Ovary (tissue), 9 donors: ENCODE measurements around the gene RSPH1. TPM values are rescaled to one million over a fixed set of nuclear protein-coding genes. Genes with fewer than 3 reads are reported as not detected.

Experiments
- DNase-seq, 5 donors: peaks; one replicate each; pipeline ENCODE4 v3.0.0-alpha.2; 2019 to 2020
- H3K27ac ChIP-seq, 2 donors: fragments of 200-600 bp; one replicate each; pipeline versions ENCODE4 v1.5.1 to v1.8.0; 2019 to 2022
- H3K27me3 ChIP-seq: fragments of 200-600 bp; one replicate; pipeline ENCODE4 v1.8.0; 2022
- H3K36me3 ChIP-seq: fragments of 200-600 bp; sonication (generic); one replicate; pipeline ENCODE4 v1.5.1; 2019
- H3K4me1 ChIP-seq: one replicate; pipeline ENCODE4 v1.8.1; 2013; ENCODE audit warnings: mild to moderate bottlenecking, moderate library complexity; ENCODE audit not compliant: insufficient read depth
- H3K4me3 ChIP-seq: fragments of 200-600 bp; sonication (generic); one replicate; pipeline ENCODE4 v1.5.1; 2017
- H3K9me3 ChIP-seq, 2 donors: fragments of 200-600 bp in 1 of 2; sonication (generic) in 1 of 2; one replicate each; pipeline versions ENCODE4 v1.5.1 to v1.8.1; 2013 to 2019; ENCODE audit warnings: mild to moderate bottlenecking in 1 of 2, moderate library complexity in 1 of 2
- CTCF ChIP-seq, 3 donors: fragments of 450-650 bp in 2 of 3; fragments of 200-600 bp in 1 of 3; IDR thresholded peaks; one replicate each; pipeline versions ENCODE4 v1.5.1 to v1.8.0; 2016 to 2022; ENCODE audit warnings: antibody characterized with exemption in 3 of 3, mild to moderate bottlenecking in 1 of 3
- EP300 ChIP-seq: sonication (generic); formaldehyde crosslinking; IDR thresholded peaks from one replicate; pipeline ENCODE4 v1.6.1; 2017; ENCODE audit warnings: antibody characterized with exemption
- POLR2A ChIP-seq: fragments of 450-650 bp; IDR thresholded peaks from one replicate; pipeline ENCODE4 v1.6.1; 2017; ENCODE audit warnings: antibody characterized with exemption, mild to moderate bottlenecking, moderate library complexity
- WGBS, 3 donors: extraction: QIAGEN DNeasy Blood & Tissue Kit in 1 of 3; methylation state at CpG; one replicate each; pipeline versions ENCODE4 v1.1.5 to v1.1.7; 2013 to 2017; 5-methylcytosine and 5-hydroxymethylcytosine counted together
- intact Hi-C, 4 donors: fragments of 100-400 bp; cut with DNase I; formaldehyde crosslinking; loops; one replicate each; pipeline versions ENCODE4 v1.11.0 to v1.15.1; 2022 to 2023
- polyA plus RNA-seq, 2 donors: library from polyadenylated mRNA; stranded (reverse); fragments of 200-250 nt in 1 of 2; fragments of 350-450 nt in 1 of 2; fragmentation: Illumina TruSeq in 1 of 2; extraction: RNeasy Lipid Tissue Mini Kit (QIAGEN cat#74804) in 1 of 2; gene quantifications; one replicate each; pipeline ENCODE4 v1.2.3, GENCODE V29; 2013 to 2014
- total RNA-seq, 7 donors: library from RNA; depleted of rRNA in 2 of 7; stranded (reverse); fragments of >200 nt in 2 of 7; fragmentation: NEBNext Ultra II Directional in 3 of 7; extraction: Animal tissue kit (Norgen Biotek cat#: 25700) in 3 of 7; gene quantifications; one replicate each; pipeline versions ENCODE4 v1.1.0 to v1.2.4, GENCODE V29; 2016 to 2023
- donor health status: DM: no; HTN: no; CAD: no; lungs with moderate emphysema.
- donor health status: DM: no; HTN: no; CAD: no.
- donor health status: Bipolar disorder and iron deficiency.
- donor health status: DM: yes; HTN: yes; CAD: no.
- donor health status: DM: no; HTN: no; CAD: no.
- donor health status: DM: yes; HTN: yes; CAD: no.

The RSPH1 gene
- total and polyA plus RNA-seq, 9 donors, result 0.76 to 37.5 (median 2.5) TPM

GRCh38 chr21:42474043-42474831 lies 21.8 kb downstream of the RSPH1 start:
- intact Hi-C loops, result loop anchor here in 1 of 4 donors (5.0 kb wide), 1 partner anchor 52 kb away; no protein-coding TSS in a partner anchor
- no peak for DNase-seq
- WGBS, 3 donors, result 79 to 81% (median 80%) methylated on average over 14 of the region's 14 CpGs
- Histone ChIP-seq H3K4me3 (no peak overlapping the region), H3K27ac (no peak overlapping the region), H3K27me3 (no peaks in the 10 kb centered on the region), H3K9me3 (no peaks in the 10 kb centered on the region), H3K36me3 (no peaks in the 10 kb centered on the region), H3K4me1 (no peaks in the 10 kb centered on the region)
- no peak for TF ChIP-seq POLR2A
- TF ChIP-seq CTCF (IDR thresholded peaks at IDR 0.05), result no peak
- TF ChIP-seq EP300, result no peak

GRCh38 chr21:42473498-42474042 lies 22.5 kb downstream of the RSPH1 start:
- H3K27me3 ChIP-seq, result no peaks in the 10 kb centered on the region
- DNase-seq, result no peak
- H3K4me1 ChIP-seq, result no peaks in the 10 kb centered on the region
- no peak overlapping the region for H3K4me3 ChIP-seq
- no peak overlapping the region for H3K27ac ChIP-seq
- no peaks in the 10 kb centered on the region for H3K9me3 ChIP-seq
- intact Hi-C loops, result loop anchor here in 1 of 4 donors (5.0 kb wide), 1 partner anchor 51 kb away; no protein-coding TSS in a partner anchor
- WGBS, 3 donors, result 84 to 86% (median 85%) methylated on average over 9 of the region's 9 CpGs
- no peak for TF ChIP-seq CTCF (IDR thresholded peaks at IDR 0.05)
- no peaks in the 10 kb centered on the region for H3K36me3 ChIP-seq

- H3K4me3 ChIP-seq, result no peak overlapping the region
- intact Hi-C loops, result loop anchor here in 1 of 4 donors (5.0 kb wide), 1 partner anchor 50 kb away; no protein-coding TSS in a partner anchor
- H3K4me1 ChIP-seq, result no peaks in the 10 kb centered on the region
- no peak overlapping the region for H3K27ac ChIP-seq
- H3K36me3 ChIP-seq, result no peaks in the 10 kb centered on the region
- TF ChIP-seq CTCF (IDR thresholded peaks at IDR 0.05) (no peak), EP300 (no peak), POLR2A (no peak)
- no peak for DNase-seq
- no peaks in the 10 kb centered on the region for H3K27me3 ChIP-seq
- no peaks in the 10 kb centered on the region for H3K9me3 ChIP-seq
- WGBS, 3 donors, result 53 to 85% (median 76%) methylated on average over 7 of the region's 7 CpGs
These were observed 23.5 kb downstream of the RSPH1 start for GRCh38 chr21:42472521-42472920.

GRCh38 chr21:42471716-42472330 lies 24.2 kb downstream of the RSPH1 start:
- intact Hi-C loops, result loop anchor here in 1 of 4 donors (5.0 kb wide), 1 partner anchor 50 kb away; no protein-coding TSS in a partner anchor
- Histone ChIP-seq H3K9me3 (no peaks in the 10 kb centered on the region), H3K4me1 (no peaks in the 10 kb centered on the region), H3K4me3 (no peak overlapping the region), H3K36me3 (no peaks in the 10 kb centered on the region), H3K27ac (no peak overlapping the region), H3K27me3 (no peaks in the 10 kb centered on the region)
- no peak for DNase-seq
- TF ChIP-seq CTCF (IDR thresholded peaks at IDR 0.05) (no peak), POLR2A (no peak), EP300 (no peak)
- WGBS, 3 donors, result 88 to 91% (median 88%) methylated on average over 13 of the region's 13 CpGs
